Activated T-cell treated with anti-CD3 and anti-CD28 coated beads for 48 hours (primary cell): Measurements from ENCODE around the gene SEPSECS.

ENCODE experiments used
- DNase-seq: peaks from one replicate; pipeline ENCODE4 v3.0.0-alpha.2; 2020; ENCODE audit warnings: low read depth

The SEPSECS gene

DNA sequence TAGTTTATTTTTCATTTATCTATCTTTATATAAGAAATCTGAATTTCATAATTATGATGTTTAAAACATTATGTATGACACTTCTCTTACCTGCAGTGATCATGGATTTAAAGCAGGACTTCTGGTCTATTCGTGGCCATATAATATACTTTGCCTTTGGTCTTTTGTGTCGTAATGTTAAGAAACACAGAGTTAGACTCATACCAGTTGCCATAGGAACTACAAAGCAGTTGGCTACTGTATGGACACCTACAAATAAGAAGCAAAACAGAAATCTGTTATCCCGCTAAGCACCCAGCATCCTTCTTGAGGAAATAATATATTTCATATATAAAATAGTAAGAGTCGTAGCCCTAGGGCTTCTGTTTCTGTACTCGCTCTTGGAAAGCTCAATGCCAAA lies 4.3 kb downstream of the SEPSECS start:
- DNase-seq, result no peak

DNA sequence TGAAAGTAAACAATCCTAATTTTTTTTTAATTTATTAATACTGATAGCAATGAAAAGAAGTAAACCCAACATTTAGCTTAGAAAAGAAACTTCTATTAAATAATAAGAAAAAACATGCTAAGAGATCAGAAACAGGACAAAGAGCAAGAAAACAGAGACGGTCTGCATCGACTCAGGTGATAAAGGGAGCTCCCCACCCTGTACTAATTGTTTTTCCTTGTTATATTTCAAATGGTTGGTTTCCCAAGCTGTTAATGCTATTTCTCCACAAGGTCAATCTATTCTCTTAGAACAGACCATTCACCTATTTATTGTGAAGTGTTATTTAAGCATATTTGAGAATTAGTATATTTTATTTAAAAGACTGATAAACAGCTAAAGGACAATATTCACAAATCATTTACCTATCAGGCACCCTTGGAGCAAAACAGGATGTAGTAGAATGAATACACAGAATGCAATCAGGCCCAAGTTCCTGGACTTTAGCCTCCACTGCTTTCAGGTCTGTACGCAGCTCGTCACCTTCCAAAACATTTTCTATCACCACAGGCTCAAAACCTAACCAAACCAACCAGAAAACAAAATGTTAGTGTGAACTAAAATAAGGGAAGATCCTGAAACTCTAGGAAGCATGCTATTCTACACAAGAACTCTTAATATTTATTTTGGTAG lies 5.5 kb downstream of the SEPSECS start:
- DNase-seq, result no peak

DNA sequence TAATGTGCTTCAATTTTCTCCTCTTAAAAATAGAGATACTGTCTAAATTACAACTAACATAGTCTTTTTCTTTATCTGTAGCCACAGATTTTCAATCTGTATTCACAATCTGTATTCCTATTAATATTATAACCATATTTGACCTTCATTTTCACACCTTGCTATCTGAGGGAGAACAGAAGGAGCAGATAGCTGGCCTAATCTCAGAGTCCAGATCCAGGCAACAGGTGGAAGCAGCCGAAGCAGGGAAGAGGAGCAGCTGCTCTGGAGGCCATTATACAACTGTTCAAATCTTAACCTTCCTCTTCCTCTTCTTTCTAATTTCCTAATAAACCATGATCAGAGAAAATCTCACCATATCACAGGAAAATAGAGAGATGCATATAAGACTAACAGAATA lies 14.2 kb downstream of the SEPSECS start:
- no peak for DNase-seq

DNA sequence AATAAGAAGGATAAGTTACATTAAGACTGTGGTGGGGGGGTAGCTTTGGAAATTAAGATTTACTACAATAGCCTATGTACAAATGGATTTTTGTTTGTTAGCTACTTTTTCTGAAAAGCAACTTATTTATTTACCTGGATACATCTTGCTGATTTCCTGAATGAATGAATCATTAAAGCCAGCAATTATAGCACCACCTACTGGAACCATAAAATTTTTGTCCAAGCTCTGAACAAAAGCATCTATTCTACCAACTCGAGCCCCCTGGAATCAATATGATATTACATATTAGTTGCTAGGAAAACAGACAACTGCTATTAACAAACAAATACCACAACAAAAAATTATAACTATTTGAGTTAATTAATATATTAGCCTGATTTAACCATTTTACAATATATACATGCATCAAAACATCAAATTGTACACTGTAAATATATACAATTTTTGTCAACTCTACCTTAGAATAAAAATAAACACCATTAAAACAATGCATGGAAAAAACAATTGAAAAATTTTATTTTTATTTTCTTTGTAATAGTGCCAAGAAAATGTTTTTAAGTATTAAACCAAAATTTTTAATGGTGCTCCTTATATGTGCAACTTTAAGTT lies 15.3 kb downstream of the SEPSECS start:
- no peak for DNase-seq

DNA sequence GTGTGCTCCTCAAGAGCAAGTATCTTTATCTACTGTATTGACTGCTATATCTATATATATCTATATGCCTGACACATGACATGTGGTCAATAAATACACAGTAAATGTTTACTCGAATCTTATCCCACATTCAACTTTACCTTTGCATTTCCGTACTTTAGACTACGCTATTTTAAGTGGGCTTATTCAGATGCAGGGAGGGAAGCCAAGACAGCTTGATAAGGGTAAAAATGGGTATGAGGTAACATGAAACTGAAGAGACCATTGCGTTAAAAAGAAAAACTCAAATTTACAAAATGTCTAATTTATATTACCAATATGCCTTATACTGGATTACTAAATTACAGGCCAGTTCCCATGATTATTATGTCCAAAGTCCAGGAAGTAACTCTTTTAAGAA lies 17.8 kb downstream of the SEPSECS start:
- no peak for DNase-seq

DNA sequence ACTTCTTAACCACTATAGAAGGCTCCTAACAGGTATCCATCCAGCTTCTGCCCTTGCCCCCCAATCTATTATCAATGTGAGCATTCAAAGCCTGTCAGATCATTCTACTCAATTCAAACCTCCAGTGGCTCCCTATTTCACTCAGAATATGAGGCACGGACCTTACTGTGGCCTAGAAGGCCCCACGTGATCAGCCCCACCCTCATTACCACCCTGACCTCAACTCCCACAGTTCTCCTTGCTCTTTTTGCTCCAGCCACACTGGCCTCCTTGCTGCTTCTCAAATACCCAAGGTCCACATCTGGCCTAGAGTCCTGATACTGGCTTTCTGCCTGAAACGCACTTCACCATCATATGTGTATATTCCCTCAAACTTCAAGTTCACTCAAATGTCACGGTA lies 18.7 kb downstream of the SEPSECS start:
- DNase-seq, result no peak

DNA sequence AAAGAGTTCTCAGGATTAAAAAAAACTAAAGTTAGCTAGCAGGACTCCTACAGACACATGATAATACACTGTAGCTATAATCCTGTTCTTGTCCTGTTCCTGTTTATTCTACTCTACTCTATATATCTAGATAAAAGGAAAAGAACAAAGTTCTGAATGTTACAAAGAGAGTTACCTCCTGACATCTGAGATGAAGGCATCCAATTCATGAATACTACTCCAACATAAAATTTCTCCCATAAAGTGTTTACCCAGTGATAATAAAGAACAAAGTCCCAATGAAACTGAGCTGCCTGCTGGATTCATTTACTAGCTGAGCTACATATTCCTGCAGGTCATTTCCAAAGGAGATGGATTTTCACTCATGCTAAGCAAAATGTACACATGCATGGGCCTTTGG lies 27.1 kb downstream of the SEPSECS start:
- no peak for DNase-seq

DNA sequence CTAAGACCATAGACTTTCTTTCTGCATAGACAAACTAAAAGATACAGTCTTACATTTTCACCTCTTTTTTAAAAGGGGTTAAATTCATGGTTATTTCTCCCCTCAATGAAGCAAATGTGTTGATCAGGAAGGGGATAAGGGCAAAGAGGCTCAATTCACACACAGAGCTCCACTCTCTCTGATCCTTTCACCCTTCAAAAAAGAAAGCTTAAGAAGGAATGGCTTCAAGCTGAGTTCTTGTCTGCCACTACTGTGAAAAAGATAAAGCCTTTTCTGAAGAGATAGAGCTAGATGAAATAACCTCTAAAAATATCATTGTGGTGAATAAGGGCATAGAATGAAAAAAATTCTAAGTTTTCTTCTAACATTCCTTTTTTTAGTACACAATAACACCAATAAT lies 28.3 kb downstream of the SEPSECS start:
- no peak for DNase-seq

DNA sequence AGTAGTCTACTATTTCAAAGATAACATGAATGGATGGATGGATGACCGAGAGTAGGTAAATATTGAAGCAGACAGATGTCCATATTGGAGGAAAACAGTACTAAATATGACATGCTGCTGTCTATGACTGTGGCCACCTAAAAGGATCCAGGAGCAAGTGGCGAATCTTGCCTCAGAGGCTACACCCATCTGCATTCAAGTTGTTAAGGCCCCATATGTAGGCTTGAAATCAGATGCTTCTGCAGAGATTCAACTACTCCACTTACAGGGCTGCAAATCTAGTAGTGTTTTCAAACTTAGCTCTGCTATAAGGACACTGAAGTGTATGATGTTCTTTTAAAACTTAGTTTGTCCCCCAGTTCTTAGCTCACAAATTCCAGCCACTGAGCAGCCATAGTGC lies 28.9 kb downstream of the SEPSECS start:
- DNase-seq, result no peak

DNA sequence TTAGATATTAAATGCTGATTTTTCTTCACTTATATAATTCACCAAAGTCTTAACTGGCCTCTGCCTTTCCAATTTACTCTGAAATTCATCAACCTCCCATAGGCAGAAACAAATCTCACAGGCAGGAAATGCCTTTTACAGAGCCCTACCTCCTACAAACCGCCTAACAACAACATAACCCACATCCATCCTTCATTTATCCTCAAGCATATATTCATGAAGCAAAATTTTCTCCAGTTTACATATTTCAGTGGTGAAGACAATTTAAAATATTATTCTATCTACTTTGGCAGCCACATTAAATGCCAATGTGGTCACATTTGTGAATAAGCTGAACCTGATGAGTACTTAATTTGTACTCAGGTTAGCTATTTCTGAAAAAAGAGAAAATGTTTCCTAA lies 30.3 kb downstream of the SEPSECS start:
- no peak for DNase-seq

DNA sequence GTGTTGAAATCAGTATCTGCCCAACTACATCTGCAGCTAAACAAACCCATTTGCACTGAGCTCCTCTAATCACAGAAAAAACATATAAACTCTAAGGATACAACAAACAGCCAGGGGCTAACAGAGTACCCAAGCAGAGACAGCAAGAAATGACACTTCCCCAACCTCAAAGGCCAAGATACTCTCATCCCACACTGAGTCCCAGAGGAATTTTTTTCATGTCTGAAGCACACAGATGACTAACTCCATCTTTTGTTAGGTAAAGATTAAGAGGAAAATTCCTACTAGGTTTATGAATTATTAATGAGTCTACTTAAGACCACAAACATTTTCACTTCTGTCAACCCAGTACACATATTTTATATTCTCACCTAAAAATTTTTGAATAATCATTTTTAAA lies 31.6 kb downstream of the SEPSECS start:
- DNase-seq, result no peak

DNA sequence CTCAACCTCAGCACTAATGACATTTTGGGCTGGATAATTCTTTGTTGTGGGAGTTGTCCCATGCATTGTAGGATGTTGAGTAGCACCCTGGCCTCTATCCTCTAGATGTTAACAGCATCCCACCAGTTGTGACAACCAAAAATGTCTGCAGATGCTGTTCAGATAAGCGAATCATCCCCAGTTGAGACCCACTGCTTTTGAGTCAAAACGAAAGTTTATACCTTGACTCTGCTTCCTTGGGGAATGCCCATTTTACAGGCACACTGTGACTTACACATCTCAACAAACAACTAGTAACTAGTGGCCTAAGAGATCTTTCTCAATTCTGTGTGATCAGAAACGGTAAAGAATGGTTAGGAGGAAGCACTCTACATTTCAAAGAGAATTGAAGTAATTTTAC lies 37.0 kb downstream of the SEPSECS start:
- no peak for DNase-seq

DNA sequence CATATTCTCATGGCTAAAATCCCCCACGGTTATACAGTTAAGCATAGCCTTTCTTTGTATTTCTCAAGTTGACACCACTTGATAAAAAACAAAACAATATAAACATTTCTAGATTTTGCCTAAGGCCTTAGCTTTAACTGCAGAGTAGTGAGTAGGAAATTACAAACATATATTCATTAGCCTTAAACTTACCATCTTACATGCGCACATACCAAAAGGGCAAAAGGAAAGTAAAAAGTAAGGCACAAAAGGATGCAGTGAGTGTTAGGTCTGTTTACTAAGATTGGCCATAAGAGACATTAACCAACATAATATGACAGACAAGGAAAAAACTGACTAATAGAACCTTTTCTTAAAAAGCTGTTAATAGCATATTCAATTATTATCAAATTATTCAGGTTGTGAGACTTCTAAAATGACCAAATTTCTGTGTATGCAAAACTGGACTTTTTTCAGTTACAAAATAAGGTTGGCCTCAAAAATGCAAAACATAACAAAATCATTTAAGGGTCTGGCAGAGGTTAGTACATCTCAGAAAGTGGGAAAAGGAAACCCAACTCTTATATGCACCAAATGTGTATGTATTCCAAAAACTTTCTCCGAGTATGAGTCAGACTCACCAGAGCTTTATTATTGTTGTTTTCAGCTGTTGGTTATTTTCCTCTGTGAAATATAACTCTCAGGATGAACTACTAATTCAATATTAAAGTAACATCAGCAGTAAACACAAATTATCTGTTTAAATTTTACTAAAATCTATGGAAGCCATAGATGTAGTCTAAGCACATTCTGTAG lies 39.9 kb downstream of the SEPSECS start:
- no peak for DNase-seq

DNA sequence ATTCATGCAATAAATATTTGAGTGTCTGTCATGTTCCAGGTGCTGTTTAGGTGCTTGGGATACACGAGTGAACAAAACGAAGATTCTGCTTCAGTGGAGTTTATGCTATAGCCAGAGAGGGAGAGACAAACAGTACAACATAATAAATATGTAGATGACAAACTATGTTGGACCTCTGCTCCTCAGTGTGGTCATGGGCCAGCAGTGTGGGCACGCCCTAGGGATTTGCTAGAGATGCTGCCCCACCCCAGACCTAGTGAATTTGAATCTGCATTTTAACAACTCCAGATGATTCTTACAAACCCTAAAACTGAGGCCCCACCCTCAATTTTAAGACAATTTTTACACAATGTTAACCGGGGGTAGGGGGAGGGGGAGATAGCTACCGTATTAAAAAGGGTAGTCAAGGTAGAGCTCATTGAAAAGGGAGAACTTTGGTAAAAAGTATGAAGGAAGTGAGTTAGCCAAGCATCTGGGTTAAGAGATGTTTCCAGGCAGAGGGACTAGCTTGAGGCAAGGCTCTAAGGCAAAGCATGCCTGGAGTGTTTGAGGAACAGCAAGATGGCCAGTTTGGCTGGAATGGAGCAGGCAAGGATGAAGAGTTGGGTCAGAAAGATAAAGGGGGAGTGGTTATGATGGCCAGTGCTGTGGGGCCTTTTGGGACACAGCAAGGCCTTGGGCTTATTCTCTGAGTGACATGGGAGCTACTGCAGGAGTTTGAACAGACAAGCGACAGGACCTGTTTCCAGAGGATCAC lies 42.4 kb downstream of the SEPSECS start:
- DNase-seq, result no peak

DNA sequence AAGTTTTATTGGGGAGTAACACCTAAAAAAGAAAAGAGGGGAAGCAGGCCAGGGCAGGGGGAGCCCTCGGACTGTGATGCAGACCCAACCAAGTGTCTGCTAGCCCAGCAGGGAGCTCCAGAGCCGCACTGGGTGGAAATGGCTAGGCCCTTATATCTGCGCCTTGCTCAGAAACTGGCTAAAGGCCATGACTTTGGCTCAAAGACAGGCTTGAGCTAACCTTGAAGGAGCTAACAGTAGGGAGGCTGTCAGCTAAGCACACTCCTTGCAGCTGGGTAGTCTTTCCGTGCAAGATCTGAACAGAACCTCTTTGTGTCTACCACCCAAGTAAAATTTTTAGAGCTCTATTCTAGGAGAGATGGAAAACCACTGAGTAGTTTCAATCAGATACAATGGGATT lies 43.0 kb downstream of the SEPSECS start:
- DNase-seq, result no peak

DNA sequence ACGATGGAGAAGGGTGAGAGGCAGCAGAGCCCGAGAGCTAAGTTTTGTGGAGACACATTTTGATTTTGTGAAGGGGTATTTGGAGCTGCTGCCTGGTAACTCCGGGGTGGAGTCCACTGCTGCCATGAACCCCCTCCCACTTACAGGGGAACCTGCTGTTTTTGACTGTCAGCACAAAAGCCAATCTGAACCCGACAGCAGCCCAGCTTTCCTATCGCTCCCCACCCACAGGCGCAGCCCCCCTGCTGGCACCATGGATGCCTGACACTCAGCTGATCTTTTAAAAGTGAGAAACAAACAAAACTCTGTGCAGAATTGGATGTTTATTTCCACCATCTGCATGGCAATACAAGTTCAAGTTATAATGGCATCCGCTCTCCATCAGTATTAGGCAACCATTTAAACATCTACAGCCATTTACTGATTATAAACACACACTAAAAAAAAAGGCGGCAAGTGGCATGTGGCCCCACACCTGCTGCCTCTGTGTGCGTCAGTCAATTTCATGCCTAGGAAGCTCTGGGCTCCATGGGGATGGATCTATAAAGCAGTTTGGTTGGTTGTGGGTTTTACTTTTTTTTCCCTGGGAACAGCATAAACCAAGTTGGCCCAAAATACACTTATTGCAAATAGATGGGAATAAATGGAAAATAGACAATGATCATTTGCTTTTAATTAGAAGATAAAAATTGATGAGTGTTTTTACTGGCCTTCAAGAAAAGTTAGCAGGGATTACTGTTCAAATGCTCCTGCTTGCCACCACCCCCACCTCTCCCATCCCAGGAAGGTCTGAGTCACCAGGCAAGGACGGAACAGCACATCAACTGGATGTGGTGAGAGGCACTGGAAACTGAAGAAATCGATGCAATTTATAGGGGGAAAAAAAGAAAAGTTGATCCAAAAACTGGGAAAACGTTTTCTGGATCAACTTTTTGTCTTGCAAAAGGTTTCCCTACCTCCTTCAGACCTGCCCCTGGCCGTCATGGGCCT lies 46.0 kb downstream of the SEPSECS start:
- DNase-seq, result no peak

DNA sequence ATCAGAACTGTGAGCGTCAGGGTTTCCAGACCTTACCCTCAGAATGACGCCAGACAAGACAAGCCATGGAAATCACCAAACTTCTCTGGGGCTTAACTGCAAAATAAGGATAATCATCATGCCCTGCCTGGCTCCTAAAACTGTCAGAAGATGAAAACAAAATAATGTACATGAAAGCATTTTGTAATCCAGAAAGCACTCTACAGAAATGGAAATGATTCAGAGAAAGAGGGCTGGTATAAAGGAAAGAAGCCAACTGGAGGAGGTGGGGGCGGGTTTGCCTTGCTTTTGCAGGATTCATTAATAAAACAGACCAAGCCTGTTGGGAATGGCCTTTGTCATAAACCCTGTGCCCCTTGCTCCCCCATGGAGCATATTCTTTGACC lies 47.3 kb downstream of the SEPSECS start:
- DNase-seq, result no peak

DNA sequence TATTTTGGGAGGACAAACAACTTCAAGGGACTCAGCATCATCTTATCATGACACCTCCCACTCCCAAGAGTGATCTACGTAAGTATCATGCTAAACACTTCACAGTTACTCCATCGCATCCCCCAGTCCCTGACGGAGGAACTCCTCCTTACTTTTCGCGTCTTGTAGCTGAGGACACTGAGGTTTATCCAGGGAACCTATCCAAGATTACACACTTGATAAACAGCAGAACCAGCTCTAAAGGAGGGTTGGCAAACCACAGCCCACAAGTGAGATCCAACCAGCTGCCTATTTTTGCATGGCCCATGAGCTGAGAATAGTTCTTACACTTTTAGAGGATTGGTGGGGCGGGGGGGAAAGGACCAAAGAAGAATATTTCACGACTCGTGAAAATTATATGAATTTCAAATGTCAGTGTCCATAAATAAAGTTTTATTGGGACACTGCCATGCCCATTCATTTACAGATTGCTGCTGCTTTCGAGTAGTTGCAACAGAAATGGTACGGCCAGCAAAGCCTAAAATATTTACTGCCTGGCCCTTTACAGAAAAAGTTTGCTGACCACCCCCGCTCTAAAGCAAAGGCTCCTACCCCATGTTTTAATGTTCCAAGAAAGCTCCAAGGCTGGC lies 47.8 kb downstream of the SEPSECS start:
- no peak for DNase-seq

DNA sequence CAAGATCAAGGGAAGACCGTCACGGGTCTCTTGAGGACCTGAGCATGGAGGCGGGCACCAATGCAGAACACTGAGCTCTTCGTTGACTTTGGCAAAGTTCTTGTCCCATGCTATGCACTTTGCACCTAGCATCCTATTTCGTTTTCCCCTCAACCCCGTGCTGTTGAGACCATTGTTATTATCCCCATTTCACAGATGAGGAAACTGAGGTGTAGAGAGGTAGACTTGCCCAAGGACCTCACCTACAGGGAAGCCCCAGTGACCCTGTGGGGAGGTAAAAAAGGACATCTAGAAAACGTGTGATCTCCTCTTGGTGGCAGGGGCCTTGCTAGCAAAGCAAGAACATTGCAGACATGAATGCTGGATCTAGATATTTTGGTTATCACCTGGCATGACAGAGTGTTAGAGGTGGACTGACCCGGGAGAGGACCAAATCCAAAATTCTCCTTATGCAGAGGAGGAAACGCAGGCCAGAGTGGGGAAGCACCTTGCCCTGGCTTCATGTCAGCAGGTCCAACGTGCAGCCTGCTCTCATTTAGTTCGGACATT lies 48.5 kb downstream of the SEPSECS start:
- no peak for DNase-seq

DNA sequence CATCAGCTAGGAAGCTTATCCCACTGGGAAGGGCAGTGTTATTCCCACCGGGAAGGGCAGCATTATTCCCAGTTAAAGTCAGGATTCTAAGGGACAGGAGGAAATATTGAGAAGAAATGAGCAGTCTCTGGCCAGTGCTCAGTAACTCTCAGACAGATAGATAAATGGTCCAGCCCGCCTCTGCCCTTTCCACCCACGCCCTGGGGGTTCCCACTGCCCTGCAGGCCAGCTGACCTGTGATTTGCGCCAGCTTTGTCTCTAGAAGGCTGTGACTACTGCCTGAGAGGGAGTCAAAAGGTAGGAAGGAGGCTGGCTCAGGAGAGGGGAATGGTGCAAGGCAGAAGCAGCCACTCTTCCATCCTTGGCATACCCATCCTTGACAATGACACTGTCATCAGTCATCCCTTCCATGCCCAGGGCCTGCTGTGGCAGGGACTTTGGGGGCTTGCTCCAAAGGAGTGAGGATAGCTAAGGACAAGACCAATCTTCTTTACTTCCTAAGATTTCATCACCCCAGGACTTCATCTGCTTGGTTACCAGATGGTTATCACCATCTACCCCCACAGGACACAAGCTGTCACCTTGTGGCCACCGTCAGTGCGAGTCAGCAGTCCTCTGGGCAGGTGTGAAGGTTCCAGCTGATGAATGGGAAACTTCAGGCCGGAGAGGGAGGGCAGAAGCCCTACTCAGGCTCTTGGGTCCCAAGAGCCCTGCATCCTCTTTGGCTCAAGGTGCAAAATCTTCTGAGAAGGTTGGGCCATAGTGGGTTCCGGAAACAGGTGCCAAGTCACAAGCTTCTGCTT lies 49.5 kb downstream of the SEPSECS start:
- no peak for DNase-seq
